ENCODE results near the gene ARHGEF37.

ARHGEF37 gene

DNA sequence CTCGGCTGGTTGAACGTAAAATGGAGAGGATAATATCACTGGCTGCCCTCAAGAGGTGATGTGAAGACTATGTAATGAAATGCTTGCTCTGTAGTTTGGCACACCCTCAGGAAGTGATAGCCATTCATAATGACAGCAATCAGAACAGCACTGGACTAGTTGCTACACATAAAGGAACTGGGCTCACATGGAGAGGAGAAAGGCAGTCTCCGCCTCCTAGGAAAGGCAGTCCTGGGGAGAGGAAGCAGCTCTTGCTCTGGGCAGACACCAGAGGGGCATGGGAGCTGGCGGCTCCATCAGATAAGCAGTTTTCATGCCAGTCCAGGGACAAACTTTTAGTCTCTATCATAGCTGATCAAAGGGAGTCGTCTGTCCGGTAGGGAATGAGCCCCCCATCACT is 46.9 kb downstream of the ARHGEF37 start:
- H3K27ac ChIP-seq (ENCODE audit: low read depth, low read length): no peak overlapping the region
- H4K20me1 ChIP-seq (ENCODE audit: control insufficient read depth, insufficient read depth, low read depth, low read length): no peaks in the 10 kb centered on the region
- H3K4me1 ChIP-seq (ENCODE audit: control insufficient read depth, low read length): peaks cover 5% of the 10 kb centered on the region
- no peak overlapping the region for H3K4me2 ChIP-seq (ENCODE audit: low read length)
- peaks cover 55% of the 10 kb centered on the region for H3K36me3 ChIP-seq (ENCODE audit: control insufficient read depth, low read length)
- no peak overlapping the region for H3K4me3 ChIP-seq (ENCODE audit: low read length)
- H3K79me2 ChIP-seq (ENCODE audit: control insufficient read depth, low read length): no peaks in the 10 kb centered on the region
- H3K27me3 ChIP-seq (ENCODE audit: control insufficient read depth, low read length): no peaks in the 10 kb centered on the region
- no peaks in the 10 kb centered on the region for H3K9me2 ChIP-seq (replicated peaks; ENCODE audit: control insufficient read depth, low read length)
- H3F3A ChIP-seq (ENCODE audit: control insufficient read depth, insufficient read depth): no peaks in the 10 kb centered on the region
- no peaks in the 10 kb centered on the region for H3K9me3 ChIP-seq (ENCODE audit: control insufficient read depth, insufficient read depth, low read length)
- TF ChIP-seq EZH2phosphoT487 (IDR thresholded peaks at IDR 0.05; ENCODE audit: borderline replicate concordance, low read length): no peak
- TF ChIP-seq, protein P1, sequence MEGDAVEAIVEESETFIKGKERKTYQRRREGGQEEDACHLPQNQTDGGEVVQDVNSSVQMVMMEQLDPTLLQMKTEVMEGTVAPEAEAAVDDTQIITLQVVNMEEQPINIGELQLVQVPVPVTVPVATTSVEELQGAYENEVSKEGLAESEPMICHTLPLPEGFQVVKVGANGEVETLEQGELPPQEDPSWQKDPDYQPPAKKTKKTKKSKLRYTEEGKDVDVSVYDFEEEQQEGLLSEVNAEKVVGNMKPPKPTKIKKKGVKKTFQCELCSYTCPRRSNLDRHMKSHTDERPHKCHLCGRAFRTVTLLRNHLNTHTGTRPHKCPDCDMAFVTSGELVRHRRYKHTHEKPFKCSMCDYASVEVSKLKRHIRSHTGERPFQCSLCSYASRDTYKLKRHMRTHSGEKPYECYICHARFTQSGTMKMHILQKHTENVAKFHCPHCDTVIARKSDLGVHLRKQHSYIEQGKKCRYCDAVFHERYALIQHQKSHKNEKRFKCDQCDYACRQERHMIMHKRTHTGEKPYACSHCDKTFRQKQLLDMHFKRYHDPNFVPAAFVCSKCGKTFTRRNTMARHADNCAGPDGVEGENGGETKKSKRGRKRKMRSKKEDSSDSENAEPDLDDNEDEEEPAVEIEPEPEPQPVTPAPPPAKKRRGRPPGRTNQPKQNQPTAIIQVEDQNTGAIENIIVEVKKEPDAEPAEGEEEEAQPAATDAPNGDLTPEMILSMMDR (IDR thresholded peaks at IDR 0.05; ENCODE audit: low read depth, low read length, poor library complexity, severe bottlenecking): no peak

DNA sequence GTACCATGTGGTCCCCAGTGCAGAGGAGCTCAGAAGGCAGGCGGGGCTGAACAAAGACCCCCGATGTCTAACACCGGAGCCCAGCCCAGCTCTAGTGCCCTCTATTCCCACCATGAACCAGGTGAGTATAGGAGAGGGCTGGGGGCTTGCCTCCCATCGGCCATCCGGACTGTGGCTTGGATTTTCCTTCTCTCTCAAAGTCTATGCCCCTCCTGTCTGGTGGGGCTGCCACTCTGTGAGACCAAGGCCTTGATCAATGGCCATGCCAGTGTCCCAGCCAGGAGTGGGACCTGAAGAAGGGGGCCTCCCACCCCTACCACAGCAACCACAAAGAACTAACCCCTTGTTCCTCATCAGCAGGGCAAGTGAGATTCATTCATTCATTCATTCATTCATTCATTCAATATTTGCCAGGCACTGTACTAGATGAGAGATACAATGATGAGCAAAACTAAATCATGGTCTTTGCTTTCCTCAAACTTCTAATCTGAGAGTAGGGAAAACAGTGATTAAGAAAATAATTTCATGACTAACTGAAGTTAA is 47.6 kb downstream of the ARHGEF37 start:
- Histone ChIP-seq H3K9me2 (replicated peaks; ENCODE audit: control insufficient read depth, low read length) (no peaks in the 10 kb centered on the region), H3K4me3 (ENCODE audit: low read length) (no peak overlapping the region), H3F3A (ENCODE audit: control insufficient read depth, insufficient read depth) (no peaks in the 10 kb centered on the region), H3K27me3 (ENCODE audit: control insufficient read depth, low read length) (no peaks in the 10 kb centered on the region), H3K4me2 (ENCODE audit: low read length) (no peak overlapping the region), H4K20me1 (ENCODE audit: control insufficient read depth, insufficient read depth, low read depth, low read length) (no peaks in the 10 kb centered on the region), H3K79me2 (ENCODE audit: control insufficient read depth, low read length) (no peaks in the 10 kb centered on the region), H3K36me3 (ENCODE audit: control insufficient read depth, low read length) (peaks cover 48% of the 10 kb centered on the region), H3K27ac (ENCODE audit: low read depth, low read length) (no peak overlapping the region), H3K9me3 (ENCODE audit: control insufficient read depth, insufficient read depth, low read length) (no peaks in the 10 kb centered on the region), H3K4me1 (ENCODE audit: control insufficient read depth, low read length) (peaks cover 5% of the 10 kb centered on the region)
- TF ChIP-seq, protein P1 (IDR thresholded peaks at IDR 0.05; ENCODE audit: low read depth, low read length, poor library complexity, severe bottlenecking): no peak
- no peak for TF ChIP-seq EZH2phosphoT487 (IDR thresholded peaks at IDR 0.05; ENCODE audit: borderline replicate concordance, low read length)

DNA sequence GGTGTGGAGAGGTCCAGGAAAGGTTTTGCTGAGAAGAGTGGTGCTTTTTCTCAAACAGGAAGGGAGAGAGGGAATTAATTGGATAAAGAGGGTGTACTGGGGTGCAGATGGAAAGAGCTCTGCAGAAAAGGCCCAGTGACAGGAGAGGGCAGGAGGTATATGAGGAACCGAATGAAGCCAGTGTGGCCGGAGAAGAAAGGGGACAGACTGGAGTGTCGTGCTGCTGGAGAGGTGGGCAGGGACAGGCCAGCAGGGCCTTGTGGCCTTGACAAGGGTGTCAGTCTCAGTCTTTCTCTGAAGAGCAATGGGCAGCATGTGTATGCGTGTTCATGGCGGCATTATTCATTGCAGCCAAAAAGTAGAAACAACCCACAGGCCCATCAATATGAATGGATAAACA is 48.1 kb downstream of the ARHGEF37 start:
- Histone ChIP-seq H3K4me1 (ENCODE audit: control insufficient read depth, low read length) (peaks cover 5% of the 10 kb centered on the region), H3K27me3 (ENCODE audit: control insufficient read depth, low read length) (no peaks in the 10 kb centered on the region), H3K9me3 (ENCODE audit: control insufficient read depth, insufficient read depth, low read length) (no peaks in the 10 kb centered on the region), H3F3A (ENCODE audit: control insufficient read depth, insufficient read depth) (no peaks in the 10 kb centered on the region), H3K27ac (ENCODE audit: low read depth, low read length) (no peak overlapping the region), H4K20me1 (ENCODE audit: control insufficient read depth, insufficient read depth, low read depth, low read length) (no peaks in the 10 kb centered on the region), H3K4me2 (ENCODE audit: low read length) (no peak overlapping the region), H3K36me3 (ENCODE audit: control insufficient read depth, low read length) (peaks cover 43% of the 10 kb centered on the region), H3K9me2 (replicated peaks; ENCODE audit: control insufficient read depth, low read length) (no peaks in the 10 kb centered on the region), H3K79me2 (ENCODE audit: control insufficient read depth, low read length) (no peaks in the 10 kb centered on the region), H3K4me3 (ENCODE audit: low read length) (no peak overlapping the region)
- TF ChIP-seq EZH2phosphoT487 (IDR thresholded peaks at IDR 0.05; ENCODE audit: borderline replicate concordance, low read length): no peak
- TF ChIP-seq, protein P1 (IDR thresholded peaks at IDR 0.05; ENCODE audit: low read depth, low read length, poor library complexity, severe bottlenecking): no peak
